EH (cell line): ENCODE measurements around the gene IDS.
"Not testable (repeated sequence)": the region's sequence is repeated elsewhere in the genome, so short reads cannot be mapped to it uniquely, and the experiment has no call there.

ENCODE experiments used
- DNase-seq: peaks from one replicate; pipeline ENCODE4 v3.0.0-alpha.2; 2015; ENCODE audit warnings: low read depth

Gene IDS

GRCh38 chrX:149497626-149498025 is 7.5 kb downstream of the IDS start:
- DNase-seq: peak; percentile 78

GRCh38 chrX:149497054-149497453 is 8.1 kb downstream of the IDS start:
- no peak for DNase-seq

GRCh38 chrX:149495573-149496071 is 9.5 kb downstream of the IDS start:
- DNase-seq: peak; percentile 89

- no peak for DNase-seq
Observed at GRCh38 chrX:149494844-149495565, 10.1 kb downstream of the IDS start.

GRCh38 chrX:149493567-149494562 is 11.2 kb downstream of the IDS start:
- no peak for DNase-seq

GRCh38 chrX:149491812-149492211 is 13.3 kb downstream of the IDS start:
- no peak for DNase-seq

GRCh38 chrX:149490100-149490499 is 15.0 kb downstream of the IDS start:
- DNase-seq: no peak

- DNase-seq: not testable (repeated sequence)
Observed at GRCh38 chrX:149488411-149489052, 16.6 kb downstream of the IDS start.

GRCh38 chrX:149488008-149488407 is 17.1 kb downstream of the IDS start:
- DNase-seq: not testable (repeated sequence)

GRCh38 chrX:149487292-149487691 is 17.8 kb downstream of the IDS start:
- no peak for DNase-seq

- DNase-seq: no peak
Observed at GRCh38 chrX:149476513-149476912, 28.6 kb downstream of the IDS start.

- no peak for DNase-seq
Observed at GRCh38 chrX:149473966-149474365, 31.1 kb downstream of the IDS start.

GRCh38 chrX:149473092-149473491 is 32.0 kb downstream of the IDS start:
- no peak for DNase-seq

GRCh38 chrX:149472625-149473024 is 32.5 kb downstream of the IDS start:
- DNase-seq: no peak

GRCh38 chrX:149471397-149471796 is 33.7 kb downstream of the IDS start:
- no peak for DNase-seq

GRCh38 chrX:149470955-149471354 is 34.2 kb downstream of the IDS start:
- peak; percentile 69 for DNase-seq

- DNase-seq: no peak
Observed at GRCh38 chrX:149469406-149469805, 35.7 kb downstream of the IDS start.

- no peak for DNase-seq
Observed at GRCh38 chrX:149467920-149468319, 37.2 kb downstream of the IDS start.

GRCh38 chrX:149467461-149467860 is 37.6 kb downstream of the IDS start:
- no peak for DNase-seq

- DNase-seq: peak; percentile 41
Observed at GRCh38 chrX:149462849-149463248, 42.3 kb downstream of the IDS start.

- DNase-seq: no peak
Observed at GRCh38 chrX:149461746-149462145, 43.4 kb downstream of the IDS start.

GRCh38 chrX:149458586-149458985 is 46.5 kb downstream of the IDS start:
- DNase-seq: no peak
